Stimulated activated naive CD4-positive, alpha-beta T cell (primary cell): ENCODE results near the gene ZDHHC1.

Experiments used
- DNase-seq, 6 experiments: peaks; one replicate each; lab custom pipeline; 2025; lab: John Stamatoyannopoulos, UW

ZDHHC1 gene

GRCh38 chr16:67415872-67416793 lies at the start of gene ZDHHC1:
TSS of gene ZDHHC1 (minus strand) at chr16:67416477. CDS start at chr16:67407775, 8,702 bp downstream.
- DNase-seq: peak in 3 of 6 experiments; percentile 11 to 26 (median 21)

GRCh38 chr16:67464565-67464964 lies 48.3 kb upstream of the ZDHHC1 start:
- no peak for DNase-seq

- no peak for DNase-seq
Observed at GRCh38 chr16:67463691-67464090, 47.4 kb upstream of the ZDHHC1 start.

GRCh38 chr16:67463059-67463458 lies 46.8 kb upstream of the ZDHHC1 start:
- DNase-seq: no peak

GRCh38 chr16:67462279-67462655 lies 46.0 kb upstream of the ZDHHC1 start:
- DNase-seq: no peak

- DNase-seq: no peak
Observed at GRCh38 chr16:67461600-67462278, 45.5 kb upstream of the ZDHHC1 start.

GRCh38 chr16:67460961-67461360 lies 44.7 kb upstream of the ZDHHC1 start:
- DNase-seq: no peak

GRCh38 chr16:67460168-67460567 lies 43.9 kb upstream of the ZDHHC1 start:
- DNase-seq: no peak

- DNase-seq: no peak
Observed at GRCh38 chr16:67459861-67460150, 43.5 kb upstream of the ZDHHC1 start.

- no peak for DNase-seq
Observed at GRCh38 chr16:67459066-67459860, 43.0 kb upstream of the ZDHHC1 start.

- no peak for DNase-seq
Observed at GRCh38 chr16:67458121-67458641, 41.9 kb upstream of the ZDHHC1 start.

GRCh38 chr16:67457611-67458010 lies 41.3 kb upstream of the ZDHHC1 start:
- DNase-seq: no peak

GRCh38 chr16:67456391-67457081 lies 40.3 kb upstream of the ZDHHC1 start:
- no peak for DNase-seq

- no peak for DNase-seq
Observed at GRCh38 chr16:67454852-67455251, 38.6 kb upstream of the ZDHHC1 start.

- DNase-seq: no peak
Observed at GRCh38 chr16:67454104-67454503, 37.8 kb upstream of the ZDHHC1 start.

- no peak for DNase-seq
Observed at GRCh38 chr16:67451704-67452435, 35.6 kb upstream of the ZDHHC1 start.

GRCh38 chr16:67451061-67451703 lies 34.9 kb upstream of the ZDHHC1 start:
- no peak for DNase-seq

GRCh38 chr16:67449739-67450138 lies 33.5 kb upstream of the ZDHHC1 start:
- no peak for DNase-seq

GRCh38 chr16:67449336-67449735 lies 33.1 kb upstream of the ZDHHC1 start:
- DNase-seq: no peak

GRCh38 chr16:67448580-67448979 lies 32.3 kb upstream of the ZDHHC1 start:
- no peak for DNase-seq
